Measurements from ENCODE around the gene NRTN.

NRTN gene

GRCh38 chr19:5804516-5805461 lies at the start of gene NRTN:
TSS of gene NRTN (plus strand) at chr19:5805067. CDS start at chr19:5824166, 19,099 bp downstream.
- no peak for DNase-seq

DNA sequence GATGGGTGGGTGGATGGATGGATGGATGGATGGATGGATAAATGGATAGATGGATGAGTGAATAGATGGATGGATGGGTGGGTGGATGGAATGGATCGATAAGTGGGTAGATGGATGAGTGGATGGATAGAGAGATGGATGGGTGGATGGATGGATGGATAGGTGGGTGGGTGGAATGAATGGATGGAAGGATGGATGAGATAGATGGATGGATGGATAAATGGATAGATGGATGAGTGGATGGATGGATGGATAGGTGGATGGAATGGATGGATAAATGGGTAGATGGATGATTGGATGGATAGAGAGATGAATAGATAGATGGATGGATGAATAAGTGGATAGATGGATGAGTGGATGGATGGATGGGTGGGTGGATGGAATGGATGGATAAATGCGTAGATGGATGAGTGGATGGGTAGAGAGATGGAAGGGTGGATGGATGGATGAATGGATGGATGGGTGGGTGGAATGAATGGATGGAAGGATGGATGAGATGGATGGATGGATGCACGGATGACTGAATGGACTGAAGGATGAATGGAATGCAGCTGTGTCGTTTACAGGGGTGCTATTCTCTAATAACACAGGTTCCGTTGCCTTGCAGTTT lies 42.2 kb upstream of the NRTN start:
- no peak for DNase-seq

DNA sequence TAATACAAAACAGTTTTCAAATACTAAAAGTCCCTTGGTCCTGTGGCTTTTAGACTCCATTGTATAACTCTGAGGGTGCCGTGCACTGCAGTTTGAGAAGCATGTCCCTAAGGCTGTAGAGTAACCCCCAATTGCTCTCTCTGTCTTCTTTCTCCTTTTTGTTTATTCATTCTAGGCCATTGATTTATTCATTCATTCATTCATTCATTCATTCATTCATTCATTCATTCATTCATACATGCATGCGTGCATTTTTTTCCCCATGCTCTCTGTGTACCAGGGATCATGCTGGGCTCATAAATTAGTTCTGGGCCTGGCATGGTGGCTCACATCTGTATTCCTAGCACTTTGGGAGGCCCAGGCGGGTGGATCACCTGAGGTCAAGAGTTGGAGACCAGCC lies 39.6 kb upstream of the NRTN start:
- DNase-seq, result no peak

- no peak for DNase-seq
These were observed 36.9 kb upstream of the NRTN start for GRCh38 chr19:5767949-5768348.

- DNase-seq, result no peak
These were observed 32.5 kb upstream of the NRTN start for GRCh38 chr19:5772416-5772815.

- no peak for DNase-seq
These were observed 31.6 kb upstream of the NRTN start for GRCh38 chr19:5773276-5773675.

DNA sequence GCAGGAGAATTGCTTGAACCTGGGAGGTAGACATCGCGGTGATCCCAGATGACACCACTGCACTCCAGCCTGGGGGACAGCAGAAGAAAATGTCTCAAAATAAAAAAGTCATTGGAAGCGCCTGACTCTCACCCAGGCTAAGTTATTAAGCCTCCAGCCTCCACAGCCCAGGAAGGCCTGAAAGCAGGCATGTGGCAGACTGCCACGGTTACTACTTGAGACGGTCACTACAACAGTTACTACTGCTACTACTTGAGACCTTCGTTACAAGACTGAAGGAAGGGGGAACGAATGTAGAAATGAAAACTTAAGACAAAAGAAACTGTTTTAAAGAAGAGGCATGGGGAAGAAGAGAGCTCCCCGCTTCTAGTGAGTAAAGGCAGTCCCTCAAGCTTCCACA lies 29.9 kb upstream of the NRTN start:
- DNase-seq, result no peak

GRCh38 chr19:5775668-5776309 lies 29.1 kb upstream of the NRTN start:
- no peak for DNase-seq

- no peak for DNase-seq
These were observed 26.5 kb upstream of the NRTN start for GRCh38 chr19:5778402-5778801.

- peak in 6 of 56 donors; percentile 7 to 46 (median 22) for DNase-seq
These were observed 24.0 kb upstream of the NRTN start for GRCh38 chr19:5780916-5781315.

DNA sequence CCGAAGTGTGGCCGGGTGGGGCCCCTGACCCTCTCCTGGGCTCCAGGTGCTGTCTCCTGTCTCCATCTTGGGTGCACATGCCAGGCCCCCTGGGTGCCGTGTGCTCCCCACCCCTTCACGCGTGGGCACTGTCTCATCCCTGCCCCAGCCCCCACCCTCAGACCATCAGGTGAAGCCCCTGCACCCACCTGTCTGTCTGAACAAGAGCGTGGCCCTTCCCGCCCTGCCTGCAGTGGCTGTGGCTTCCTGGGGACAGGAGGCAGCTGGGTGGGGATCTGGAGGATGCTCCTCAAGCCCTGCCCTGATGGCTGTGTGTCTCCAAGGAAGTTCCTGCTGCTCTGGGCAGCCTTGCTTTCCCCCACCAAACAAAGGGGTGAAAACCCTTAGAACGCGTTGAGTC lies 22.5 kb upstream of the NRTN start:
- DNase-seq, result no peak

DNA sequence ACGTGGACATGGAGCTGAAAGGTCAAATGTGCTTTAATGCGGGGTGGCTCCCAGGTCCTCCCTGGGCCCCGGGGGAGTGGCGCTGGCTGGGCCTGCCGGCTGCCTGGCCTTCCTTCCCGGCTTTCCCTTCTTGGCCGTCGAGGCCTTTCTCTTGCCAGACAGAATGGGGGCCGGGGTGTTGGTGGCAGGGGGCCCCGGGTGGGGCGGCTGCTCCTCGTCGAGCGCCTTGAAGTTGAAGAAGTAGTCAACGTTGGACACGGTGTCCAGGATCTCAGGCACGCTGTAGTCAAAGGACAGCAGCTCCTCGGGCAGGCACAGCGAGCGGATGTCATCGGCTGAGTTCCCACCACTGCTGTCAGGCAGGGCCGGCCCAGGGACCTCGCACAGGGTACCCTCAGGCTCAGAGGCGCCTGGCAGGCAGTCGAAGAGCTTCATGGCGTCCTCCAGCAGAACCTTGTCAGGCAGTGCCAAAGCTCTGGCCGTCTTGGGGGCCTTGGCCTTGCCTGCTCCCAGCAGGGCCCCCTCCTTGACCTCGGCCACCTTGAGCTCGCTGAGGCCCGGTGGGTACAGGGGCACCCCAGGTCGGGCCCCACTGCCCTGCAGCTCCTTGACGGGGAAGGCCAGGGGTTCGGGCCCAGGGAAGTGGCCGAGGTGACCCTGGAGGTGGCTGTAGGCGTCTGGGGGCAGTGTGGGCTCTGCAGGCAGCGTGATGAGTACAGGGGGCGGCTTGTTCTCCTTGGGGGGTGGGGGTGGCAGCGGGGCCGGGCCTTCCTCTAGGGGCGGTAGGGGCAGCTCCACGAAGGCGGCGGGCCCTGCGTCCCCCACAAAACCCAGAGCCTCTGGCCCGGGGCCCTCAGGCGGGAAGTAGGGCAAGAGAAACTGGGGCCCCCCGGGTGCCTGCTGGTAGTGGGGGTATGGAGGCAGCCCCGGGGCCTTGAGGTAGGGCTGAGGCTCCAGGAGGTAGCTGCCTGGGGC lies 21.6 kb upstream of the NRTN start:
- no peak for DNase-seq

DNA sequence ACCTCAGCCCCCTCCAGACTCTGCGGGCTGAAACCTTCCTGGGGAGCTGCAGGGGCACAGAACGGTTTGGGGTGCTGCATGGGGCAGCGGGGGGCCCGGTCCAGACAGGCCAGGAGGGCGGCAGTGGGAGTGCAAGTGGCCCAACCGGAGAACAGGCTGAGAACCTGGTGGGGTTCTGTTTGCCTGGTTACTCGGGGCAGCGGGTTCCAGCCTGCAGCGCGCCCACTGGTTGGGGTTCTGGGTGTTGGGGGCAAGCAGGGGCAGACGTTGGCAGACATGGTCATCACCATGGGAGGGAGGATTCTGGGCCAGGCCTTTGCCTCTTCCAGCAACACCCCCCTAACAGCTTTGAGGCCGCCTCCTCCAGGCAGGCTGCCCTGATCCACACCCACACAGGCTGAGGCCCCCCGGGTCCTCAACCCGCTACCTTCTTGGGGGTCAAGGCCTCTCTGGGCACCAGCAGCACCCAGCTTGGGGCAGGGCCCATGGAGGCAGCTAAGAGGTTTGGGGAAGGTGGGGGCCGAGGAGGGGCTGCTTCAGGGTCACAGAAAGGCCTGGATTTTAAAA lies 20.2 kb upstream of the NRTN start, which contains the start of gene PRR22:
TSS of gene PRR22 (minus strand) at position 166 of the 567 bp plus-strand sequence. CDS start at position 80, 86 bp downstream.
- no peak for DNase-seq

DNA sequence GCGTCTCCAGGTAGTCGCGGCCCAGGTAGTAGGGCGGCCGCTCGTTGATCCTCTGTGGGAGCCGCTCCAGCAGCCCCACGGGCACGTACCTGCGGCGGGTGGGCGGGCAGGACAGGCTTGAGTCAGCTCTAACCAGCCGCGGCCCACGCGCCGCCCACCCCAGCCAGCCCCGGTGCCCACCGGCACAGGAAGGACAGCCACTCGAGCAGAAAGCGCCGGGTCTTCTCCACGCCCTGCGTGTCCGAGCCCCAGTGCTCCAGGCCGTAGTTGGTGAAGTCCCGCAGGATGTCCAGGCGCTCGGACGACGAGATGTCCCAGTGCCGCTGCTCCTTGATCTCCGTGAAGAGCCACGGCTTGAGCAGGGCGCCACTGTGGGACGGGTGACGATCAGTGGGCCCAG lies 19.4 kb upstream of the NRTN start:
- DNase-seq, result no peak

- no peak for DNase-seq
These were observed 18.1 kb upstream of the NRTN start for GRCh38 chr19:5786593-5787408.

DNA sequence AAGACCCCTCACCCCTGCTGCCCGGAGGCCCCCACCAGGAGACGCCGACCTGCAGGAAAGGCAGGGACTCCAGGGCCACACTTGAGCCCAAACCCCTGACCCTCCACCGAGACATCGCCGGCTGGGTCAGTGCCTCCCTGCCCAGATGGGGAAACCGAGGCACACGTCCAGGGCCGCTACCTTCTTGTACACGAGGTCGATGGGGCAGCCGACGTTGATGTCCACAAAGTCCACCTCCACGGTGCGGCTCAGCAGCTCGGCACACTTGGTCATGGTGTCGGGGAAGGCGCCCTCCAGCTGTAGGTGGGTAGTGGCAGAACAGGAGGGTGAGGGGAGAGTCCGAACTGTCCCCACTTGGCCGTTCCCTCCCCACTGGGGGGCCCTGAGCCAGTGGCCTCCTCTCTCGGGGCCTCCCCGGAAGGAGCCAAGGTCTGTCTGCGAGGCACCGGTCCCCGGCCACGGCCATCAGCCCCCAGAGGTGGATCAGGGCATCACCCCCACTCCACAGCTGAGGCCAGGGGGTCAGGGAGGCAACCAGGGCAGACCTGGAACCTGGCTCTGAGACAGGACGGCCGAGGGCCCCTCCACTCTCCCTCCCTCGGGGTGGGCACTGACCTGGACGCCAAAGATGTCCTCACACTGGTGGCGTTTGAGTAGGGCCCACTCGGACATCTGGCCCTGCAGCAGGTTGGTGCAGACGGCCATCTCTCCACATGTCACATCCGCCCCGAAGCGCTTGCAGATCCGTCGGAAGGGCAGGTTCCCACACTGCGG lies 17.3 kb upstream of the NRTN start:
- DNase-seq, result no peak

- DNase-seq, result no peak
These were observed 16.4 kb upstream of the NRTN start for GRCh38 chr19:5788422-5788821.

GRCh38 chr19:5789351-5789761 lies 15.5 kb upstream of the NRTN start:
- DNase-seq, result no peak
